GM04504 (cell line): ENCODE measurements around the gene RAB3GAP2.
"Not testable (repeated sequence)": the region's sequence is repeated elsewhere in the genome, so short reads cannot be mapped to it uniquely, and the experiment has no call there.

Experiments
- DNase-seq: peaks from one replicate; pipeline ENCODE4 v3.0.0-alpha.2; 2012; ENCODE audit warnings: low read depth

The RAB3GAP2 gene

DNA sequence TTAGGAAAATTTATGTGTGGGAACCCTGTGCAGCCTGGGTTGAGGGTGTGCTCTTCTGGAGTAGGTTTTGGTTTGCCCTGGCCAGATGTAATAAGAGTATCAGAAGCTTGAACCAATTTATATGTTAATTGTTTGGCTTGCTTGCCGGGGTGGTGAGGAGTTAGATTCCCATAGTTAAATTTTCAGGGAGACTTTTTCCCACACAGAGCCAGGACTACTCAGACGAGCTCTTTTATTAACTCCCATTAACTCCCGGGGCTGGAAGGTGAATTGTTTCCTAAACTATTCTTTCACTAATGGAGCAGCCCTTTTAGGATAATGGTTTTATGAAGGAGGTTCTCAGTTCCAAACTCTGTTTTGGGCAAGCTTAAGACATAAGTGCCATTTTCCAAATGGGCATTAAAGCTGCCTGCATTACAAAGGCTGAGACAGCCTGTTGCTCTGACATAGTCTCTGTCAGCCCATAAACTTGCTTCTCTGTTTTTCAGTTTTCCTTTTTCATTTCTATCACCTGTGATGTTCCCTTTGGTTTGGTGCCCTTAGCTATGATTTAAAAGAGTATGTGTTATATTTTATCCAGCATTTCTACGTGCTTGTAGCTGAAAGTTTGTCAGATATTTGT is 18.0 kb upstream of the RAB3GAP2 start:
- no peak for DNase-seq

DNA sequence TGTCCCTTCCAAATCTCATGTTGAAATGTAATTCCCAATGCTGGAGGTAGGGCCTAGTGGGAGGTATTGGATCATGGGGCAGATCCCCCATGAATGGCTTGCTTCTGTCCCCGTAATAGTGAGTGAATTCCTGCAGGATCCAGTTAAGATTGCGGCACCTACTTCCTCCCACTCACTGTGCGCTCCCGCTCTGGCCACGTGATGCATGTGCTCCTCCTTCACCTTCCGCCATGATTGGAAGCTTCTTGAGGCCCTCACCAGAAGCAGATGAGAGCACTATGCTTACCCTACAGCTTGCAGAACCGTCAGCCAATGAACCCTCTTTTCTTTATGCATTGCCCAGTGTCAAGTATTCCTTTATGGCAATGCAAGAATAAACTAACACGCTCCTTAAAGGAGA is 14.9 kb upstream of the RAB3GAP2 start:
- DNase-seq: no peak

DNA sequence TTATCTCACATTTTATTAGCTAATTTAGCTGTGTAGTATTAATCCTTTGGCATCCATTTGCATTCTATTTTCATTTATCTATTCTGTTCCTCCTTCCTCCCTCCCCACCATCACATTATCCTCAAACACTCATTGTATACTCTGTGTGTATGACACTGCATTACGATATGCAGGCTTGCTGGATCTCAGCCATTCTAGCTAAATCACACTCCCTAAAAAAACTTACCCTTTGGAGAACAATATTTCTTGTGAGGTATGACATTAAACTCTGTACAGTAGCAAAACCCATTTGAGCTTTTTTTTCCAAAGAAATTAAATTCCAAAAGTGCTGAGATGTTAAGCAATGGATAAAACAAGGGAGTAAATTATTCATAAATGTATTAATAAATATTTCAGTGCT is 11.4 kb upstream of the RAB3GAP2 start:
- no peak for DNase-seq

DNA sequence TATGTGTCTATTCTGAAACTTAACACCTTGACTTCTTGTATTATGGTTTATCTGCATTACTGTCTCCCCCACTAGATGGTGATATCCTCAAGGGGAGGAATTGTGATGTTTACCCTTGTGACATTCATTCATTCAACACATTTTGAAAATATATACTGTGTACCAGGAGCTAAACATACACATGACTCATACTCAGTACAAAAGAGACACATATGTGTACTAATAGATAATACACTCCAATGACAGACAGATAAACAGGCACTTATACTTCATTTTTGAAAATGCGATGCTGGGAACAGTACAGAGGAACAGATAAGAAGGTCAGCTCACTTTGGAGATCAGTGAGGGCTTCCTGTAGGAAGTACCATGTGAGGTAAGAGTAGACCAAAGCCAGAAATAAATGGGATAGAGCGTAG is 8.9 kb upstream of the RAB3GAP2 start:
- DNase-seq: no peak

DNA sequence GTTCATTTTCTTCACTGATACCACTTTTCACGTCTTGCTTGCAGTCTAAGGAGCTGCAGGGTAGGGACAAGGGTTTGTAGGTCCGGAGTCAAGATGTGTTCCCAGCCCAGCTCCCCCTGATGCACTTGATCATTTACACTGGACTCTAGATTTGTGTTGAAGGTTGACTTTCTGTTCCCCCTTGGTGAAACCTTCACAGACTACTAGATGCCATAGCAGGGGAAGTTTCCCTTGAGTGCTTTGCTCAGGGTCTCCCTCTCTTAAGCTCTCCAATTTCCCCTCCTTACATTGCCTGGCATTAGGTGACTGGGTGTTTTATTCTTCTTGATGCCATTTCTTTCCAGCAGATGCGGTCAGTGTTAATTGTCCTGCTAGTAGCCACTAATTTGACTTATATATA is 8.0 kb upstream of the RAB3GAP2 start:
- DNase-seq: no peak

DNA sequence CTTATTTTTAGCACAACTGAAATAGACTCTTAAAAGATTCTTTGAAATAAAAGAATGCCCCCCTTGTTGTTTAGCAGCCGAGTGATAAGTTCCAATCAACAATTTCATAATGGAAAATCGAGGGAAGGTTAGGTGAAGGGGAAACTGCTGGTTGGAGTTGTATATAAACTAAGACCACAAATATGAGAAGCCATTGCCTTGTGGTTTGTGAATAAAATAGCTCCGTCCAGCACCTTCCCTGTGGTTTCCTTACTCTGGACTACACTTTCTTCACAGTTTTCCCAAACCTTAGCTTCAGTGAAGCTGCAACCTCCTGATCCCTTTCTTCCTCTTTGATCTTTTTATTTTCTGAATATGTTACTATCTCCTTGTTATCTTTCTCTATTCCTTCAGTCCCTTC is 6.7 kb upstream of the RAB3GAP2 start:
- DNase-seq: no peak

DNA sequence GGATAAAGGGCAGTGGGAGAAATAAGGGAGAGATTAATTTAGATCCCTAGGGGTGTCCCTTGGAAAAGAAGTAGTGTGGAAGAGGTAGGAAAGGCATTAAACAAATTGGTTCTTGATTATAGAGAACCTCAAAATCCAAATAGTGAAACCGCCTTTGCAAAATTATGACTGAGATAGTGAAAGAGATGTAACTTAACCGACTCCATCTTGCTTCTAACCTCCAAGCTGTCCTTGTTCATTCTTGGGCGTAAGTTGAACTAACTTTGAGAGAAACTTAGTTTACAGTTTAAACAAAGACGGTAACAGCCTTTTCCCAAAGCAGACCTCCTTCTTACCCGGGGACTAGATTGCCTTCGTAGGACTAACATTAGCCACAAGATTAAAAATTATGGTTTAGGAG is 3.2 kb upstream of the RAB3GAP2 start:
- no peak for DNase-seq

DNA sequence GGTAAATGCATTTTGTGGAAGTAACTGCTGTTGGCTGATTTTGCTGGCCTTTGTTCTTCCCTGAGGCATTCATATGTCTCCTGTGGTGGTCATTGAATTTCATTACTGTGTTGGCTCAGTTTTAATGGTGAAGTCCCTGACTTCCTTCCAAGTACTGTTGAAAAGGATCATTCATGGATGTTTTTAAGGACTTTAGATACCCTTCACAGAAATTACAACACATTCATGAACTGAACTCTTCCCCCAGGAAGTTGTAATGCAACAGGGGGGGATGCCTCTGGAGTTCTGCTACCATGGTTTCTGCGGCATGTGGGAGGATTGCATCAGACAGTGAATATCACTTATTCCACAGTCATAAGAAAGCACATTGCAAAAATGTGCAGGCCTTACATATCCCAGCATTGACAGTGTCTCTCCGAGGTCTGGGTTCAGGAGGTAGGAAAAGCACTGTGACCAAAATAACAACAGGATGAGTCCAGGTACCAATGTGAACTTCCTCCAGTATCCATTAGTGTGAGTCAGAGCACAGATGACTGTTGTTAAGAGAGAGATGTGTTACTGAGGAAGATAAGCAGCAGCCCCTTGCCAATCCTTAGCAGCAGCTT is 2.1 kb upstream of the RAB3GAP2 start:
- no peak for DNase-seq

DNA sequence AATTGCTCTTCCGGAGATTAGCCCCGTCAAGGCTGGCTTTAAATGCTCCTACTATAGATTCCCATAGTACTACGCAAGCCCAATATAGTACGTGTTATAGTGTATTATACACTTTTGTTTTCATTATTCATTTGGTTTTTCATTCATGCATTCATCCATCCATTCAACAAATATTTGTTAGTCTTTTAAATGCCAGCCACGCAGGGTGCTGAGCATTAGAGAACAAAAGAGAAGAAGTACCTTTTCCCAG is 513 bp upstream of the RAB3GAP2 start:
- no peak for DNase-seq

DNA sequence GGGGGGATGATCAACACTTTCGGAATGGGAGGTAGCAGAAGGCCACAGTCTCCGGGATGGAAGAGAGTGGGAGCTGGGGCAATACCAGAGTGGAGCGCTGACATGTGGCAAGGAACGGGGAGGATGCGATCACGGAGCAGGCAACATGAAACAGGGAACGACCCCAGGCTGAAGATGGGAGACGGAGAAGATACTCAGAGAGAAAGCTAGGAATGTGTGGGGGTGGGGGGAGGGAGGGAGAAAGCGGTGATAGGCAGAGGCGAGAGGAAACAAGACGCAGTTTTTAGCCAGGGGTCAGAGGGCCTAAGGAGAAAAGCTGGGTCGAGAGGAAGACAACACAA is 577 bp downstream of the RAB3GAP2 start:
- no peak for DNase-seq

DNA sequence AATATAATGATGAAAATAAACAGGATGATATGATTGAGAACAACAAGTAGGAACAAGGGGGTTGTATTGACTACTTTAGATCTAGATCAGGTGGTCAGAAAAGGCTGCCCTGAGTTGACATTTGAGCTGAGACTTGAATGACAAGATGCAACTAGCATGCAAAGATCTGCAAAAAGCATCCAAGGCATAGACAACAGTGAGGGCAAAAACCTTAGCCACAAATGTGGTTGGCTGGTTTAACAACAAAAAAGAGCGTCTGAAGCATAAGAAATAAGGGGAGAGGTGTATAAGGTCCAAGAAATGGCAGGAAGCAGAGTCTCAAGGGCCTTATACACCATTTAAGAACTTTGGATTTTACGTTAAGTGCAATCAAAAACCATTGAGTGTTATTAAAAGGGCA is 3.2 kb downstream of the RAB3GAP2 start:
- DNase-seq: no peak

DNA sequence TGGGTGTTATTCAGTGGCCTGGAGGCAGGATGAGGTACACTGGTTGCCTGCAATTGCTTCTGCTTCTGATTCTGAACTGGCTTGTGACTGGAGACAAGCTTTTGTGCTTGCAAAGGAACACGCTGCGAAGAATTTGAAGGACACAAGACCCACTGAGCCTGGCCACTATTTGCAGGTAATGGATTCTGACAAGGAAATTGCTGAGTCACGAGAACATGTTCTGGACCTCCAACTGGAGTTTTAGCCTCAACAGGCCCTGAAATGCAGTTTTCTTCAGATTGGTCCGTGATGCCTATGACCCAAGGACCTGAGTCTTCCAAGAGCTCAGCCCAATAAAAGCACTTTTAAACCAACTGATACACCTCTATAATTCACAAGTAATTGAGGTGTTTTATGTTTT is 4.6 kb downstream of the RAB3GAP2 start:
- no peak for DNase-seq

DNA sequence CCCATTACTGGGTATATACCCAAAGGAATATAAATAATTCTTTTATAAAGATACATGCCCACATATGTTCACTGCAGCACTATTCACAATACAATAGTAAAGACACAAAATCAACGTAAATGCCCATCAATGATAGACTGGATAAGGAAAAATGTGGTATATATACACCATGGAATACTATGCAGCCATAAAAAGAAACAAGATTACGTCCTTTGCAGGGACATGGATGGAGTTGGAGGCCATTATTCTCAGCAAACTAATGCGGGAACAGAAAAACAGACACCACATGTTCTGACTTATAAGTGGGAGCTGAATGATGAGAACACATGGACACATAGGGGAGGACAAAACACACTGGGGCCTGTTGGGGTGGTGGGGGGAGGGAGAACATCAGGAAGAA is 12.0 kb downstream of the RAB3GAP2 start:
- not testable (repeated sequence) for DNase-seq

DNA sequence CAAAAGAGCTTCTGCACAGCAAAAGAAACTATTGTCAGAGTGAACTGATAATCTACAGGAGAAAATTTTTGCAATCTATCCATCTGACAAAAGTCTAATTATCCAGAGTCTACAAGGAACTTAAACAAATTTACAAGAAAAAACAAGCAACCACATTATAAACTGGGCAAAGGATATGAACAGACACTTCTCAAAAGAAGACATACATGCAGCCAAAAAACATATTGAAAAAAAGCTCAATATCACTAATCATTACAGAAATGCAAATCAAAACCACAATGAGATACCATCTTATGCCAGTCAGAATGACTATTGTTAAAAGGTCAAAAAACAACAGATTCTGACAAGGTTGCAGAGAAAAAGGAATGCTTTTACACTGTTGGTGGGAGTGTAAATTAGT is 12.5 kb downstream of the RAB3GAP2 start:
- not testable (repeated sequence) for DNase-seq

DNA sequence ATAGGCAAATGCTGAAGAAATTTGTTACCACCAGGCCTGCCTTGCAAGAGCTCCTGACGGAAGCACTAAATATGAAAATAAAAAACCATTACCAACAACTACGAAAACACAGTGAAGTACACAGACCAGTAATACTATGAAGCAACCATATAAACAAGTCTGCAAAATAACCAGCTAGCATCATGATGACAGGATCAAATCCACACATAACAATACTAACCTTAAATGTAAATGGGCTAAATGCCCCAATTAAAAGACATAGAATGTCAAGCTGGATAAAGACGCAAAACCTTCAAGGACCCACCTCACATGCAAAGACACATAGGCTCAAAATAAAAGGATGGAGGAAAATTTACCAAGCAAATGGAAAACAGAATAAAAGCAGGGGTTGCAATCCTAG is 16.1 kb downstream of the RAB3GAP2 start:
- not testable (repeated sequence) for DNase-seq

DNA sequence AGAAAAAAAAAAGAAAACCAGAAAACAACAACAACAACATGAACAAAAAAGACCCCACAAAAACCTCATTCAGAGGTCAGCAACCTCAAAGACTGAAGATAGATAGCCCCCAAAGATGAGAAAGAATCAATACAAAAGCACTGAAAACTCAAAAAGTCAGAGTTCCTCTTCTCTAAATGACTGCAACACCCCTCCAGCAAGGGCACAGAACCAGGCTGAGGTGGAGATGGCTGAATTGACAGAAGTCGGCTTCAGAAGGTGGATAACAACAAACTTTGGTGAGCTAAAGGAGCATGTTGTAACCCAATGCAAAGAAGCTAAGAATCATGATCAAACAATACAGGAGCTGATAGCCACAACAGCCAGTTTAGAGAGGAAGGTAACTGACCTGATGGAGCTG is 17.0 kb downstream of the RAB3GAP2 start:
- no peak for DNase-seq

DNA sequence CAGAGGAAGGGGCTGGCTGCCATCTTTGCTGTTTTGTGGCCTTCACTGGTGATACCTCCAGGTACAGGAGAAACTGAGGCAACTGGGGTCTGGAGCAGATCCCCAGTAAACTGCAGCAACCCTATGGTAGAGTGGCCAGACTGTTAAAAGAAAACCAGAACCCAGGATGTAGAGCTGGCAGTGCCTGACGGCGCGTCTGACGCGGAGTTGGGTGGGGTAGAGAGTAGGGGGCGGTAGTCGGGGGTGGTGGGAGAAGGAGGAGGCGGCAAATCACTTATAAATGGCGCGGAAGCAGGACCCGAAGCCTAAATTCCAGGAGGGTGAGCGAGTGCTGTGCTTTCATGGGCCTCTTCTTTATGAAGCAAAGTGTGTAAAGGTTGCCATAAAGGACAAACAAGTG is 19.0 kb downstream of the RAB3GAP2 start:
- DNase-seq: not testable (repeated sequence)

DNA sequence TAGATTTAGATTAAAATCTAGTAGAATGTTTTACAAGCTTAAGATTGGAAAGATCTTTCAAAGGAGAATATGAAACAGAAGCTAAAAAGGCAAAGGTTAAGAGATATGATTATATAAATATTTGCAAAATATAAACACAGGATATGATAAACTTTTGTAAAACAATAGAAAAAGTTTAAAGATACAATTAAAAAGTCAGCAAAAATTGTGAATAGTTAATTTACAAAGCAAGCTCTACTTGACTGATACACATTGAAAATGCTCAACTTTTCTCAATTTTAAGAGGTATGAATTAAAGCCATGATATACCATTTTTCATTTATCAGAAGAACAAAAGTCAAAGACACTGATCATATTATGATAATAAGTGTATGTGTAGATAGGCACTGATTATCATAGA is 21.0 kb downstream of the RAB3GAP2 start:
- no peak for DNase-seq

DNA sequence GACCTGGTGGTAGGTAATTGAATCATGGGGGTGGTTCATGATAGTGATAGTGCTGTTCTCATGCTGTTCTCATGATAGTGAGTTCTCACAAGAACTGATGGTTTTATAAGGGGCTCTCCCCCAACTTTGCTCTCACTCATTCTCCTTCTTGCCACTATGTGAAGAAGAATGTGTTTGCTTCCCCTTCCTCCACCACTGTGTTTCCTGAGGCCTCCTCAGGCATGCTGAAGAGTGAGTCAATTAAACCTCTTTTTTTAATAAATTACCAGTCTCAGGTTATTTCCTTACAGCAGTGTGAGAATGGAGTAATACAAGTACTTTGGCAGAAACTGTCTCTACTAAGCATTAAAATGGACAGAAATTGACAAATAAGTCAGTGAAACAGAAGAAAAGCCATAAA is 21.6 kb downstream of the RAB3GAP2 start:
- no peak for DNase-seq

DNA sequence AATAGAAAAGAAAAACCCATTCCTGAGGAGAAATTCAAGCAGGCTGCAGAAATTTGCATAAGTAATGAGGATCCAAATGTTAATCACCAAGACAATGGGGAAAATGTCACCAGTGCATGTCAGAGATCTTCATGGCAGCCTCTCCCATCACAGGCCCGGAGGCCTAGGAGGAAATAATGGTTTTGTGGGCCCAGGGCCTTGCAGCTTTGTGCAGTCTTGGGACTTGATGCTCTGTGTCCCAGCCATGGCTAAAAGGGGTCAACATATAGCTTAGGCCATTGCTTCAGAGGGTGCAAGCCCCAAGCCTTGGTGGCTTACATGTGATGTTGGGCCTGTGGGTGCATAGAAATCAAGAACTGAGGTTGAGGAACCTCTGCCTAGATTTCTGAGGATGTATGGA is 22.7 kb downstream of the RAB3GAP2 start:
- DNase-seq: no peak

DNA sequence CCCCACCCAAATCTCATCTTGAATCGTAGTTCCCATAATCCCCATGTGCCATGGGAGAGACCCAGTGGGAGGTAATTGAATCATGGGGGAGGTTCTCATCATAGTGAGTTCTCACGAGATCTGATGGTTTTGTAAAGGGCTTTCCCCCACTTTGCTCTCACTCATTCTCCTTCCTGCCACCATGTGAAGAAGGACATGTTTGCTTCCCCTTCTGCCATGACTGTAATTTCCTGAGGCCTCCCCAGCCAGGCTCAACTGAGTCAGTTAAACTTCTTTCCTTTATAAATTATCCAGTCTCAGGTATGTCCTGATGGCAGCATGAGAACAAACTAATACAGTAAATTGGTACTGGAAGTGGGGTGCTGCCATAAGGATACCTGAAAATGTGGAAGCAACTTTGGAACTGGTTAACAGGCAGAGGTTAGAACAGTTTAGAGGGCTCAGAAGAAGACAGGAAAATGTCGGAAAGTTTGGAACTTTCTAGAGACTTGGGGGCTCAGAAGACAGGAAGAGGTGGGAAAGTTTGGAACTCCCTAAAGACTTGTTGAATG is 23.5 kb downstream of the RAB3GAP2 start:
- not testable (repeated sequence) for DNase-seq

DNA sequence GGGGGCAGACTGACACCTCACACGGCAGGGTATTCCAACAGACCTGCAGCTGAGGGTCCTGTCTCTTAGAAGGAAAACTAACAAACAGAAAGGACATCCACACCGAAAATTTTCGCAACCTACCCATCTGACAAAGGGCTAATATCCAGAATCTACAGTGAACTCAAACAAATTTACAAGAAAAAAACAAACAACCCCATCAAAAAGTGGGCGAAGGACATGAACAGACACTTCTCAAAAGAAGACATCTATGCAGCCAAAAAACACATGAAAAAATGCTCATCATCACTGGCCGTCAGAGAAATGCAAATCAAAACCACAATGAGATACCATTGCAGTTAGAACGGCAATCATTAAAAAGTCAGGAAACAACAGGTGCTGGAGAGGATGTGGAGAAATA is 26.4 kb downstream of the RAB3GAP2 start:
- not testable (repeated sequence) for DNase-seq

DNA sequence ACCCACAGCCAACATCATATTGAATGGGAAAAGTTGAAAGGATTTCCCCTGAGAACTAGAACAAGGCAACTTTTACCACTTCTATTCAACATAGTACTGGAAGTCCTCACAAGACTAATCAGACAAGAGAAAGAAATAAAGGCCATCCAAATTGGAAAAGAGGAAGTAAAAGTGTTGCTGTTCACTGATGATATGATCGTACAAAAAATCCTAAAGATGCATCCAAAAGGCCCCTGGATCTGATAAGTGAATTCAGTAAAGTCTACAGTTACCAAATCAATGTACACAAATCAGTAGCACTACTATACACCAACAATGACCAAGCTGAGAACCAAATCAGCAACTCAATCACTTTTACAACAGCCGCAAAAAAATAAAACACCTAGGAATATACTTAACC is 28.3 kb downstream of the RAB3GAP2 start:
- no peak for DNase-seq

DNA sequence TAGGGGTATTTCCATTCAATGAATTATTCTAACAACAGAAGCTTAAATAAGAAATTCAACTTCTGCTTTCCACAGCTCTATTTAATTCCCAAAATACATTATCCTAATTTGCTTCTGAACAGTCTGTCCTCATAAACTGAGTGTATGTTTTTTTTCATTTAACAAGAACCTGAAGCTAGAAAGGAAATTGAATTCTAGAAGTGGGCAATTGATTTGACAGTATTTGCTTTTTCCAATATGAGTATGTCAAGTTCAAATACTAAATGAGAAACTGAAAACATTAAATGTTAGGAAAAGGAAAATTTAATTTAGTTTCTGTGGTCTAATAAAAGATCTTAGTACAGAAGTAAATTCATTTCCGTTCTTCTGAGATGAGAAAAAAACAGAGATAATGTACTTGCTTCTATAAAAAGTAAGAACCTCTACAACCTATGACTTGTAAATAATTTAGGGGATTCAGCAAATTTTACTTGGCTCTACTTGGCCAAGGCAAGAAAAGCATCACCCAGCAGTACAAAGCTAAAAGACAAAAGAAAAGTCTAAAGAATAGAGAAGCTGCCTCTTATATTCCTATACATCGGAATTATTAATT is 31.1 kb downstream of the RAB3GAP2 start:
- no peak for DNase-seq
